Lung (tissue), 12 donors: ENCODE data around the gene LIPA. TPM values are rescaled to one million over a fixed set of nuclear protein-coding genes. Genes with fewer than 3 reads are reported as not detected.
"Not testable (repeated sequence)": the region's sequence is repeated elsewhere in the genome, so short reads cannot be mapped to it uniquely, and the experiment has no call there.

Source experiments
- ATAC-seq: fragments of 200-7000 bp; cut with Tn5 transposase; one replicate; pipeline ENCODE4 v1.9.1; 2020; ENCODE audit warnings: moderate number of reproducible peaks; ENCODE audit not compliant: insufficient read depth, low FRiP score
- DNase-seq, 3 donors: peaks; one replicate each; pipeline ENCODE4 v3.0.0-alpha.2; 2013 to 2017
- H3K27ac ChIP-seq, 2 donors: one replicate each; pipeline ENCODE4 v1.5.1; 2013; ENCODE audit warnings: mild to moderate bottlenecking in 2 of 2, moderate library complexity in 2 of 2, control low read depth in 1 of 2, inconsistent platforms in 1 of 2, low read depth in 1 of 2, low read length in 1 of 2
- H3K27me3 ChIP-seq, 3 donors: one replicate each; pipeline ENCODE4 v1.5.1; 2013; ENCODE audit warnings: low read length in 2 of 3; ENCODE audit not compliant: control insufficient read depth in 3 of 3, insufficient read depth in 3 of 3
- H3K36me3 ChIP-seq, 4 donors: one replicate each; pipeline ENCODE4 v1.5.1; 2013; ENCODE audit warnings: low read length in 4 of 4, mild to moderate bottlenecking in 1 of 4, moderate library complexity in 1 of 4; ENCODE audit not compliant: control insufficient read depth in 4 of 4, insufficient read depth in 4 of 4
- H3K4me1 ChIP-seq, 5 donors: one replicate each; pipeline ENCODE4 v1.5.1; 2013; ENCODE audit warnings: low read length in 5 of 5, mild to moderate bottlenecking in 2 of 5, moderate library complexity in 1 of 5; ENCODE audit not compliant: control insufficient read depth in 5 of 5, insufficient read depth in 5 of 5
- H3K4me3 ChIP-seq: one replicate; pipeline ENCODE4 v1.5.1; 2013; ENCODE audit warnings: mild to moderate bottlenecking, control low read depth, moderate library complexity
- H3K9ac ChIP-seq, 2 donors: one replicate each; pipeline ENCODE4 v1.5.1; 2013; ENCODE audit warnings: low read length in 2 of 2, control low read depth in 1 of 2; ENCODE audit not compliant: insufficient read depth in 1 of 2
- H3K9me3 ChIP-seq, 4 donors: one replicate each; pipeline ENCODE4 v1.5.1; 2013; ENCODE audit warnings: low read length in 3 of 4, mild to moderate bottlenecking in 1 of 4, moderate library complexity in 1 of 4; ENCODE audit not compliant: control insufficient read depth in 4 of 4, insufficient read depth in 3 of 4
- CTCF ChIP-seq: IDR thresholded peaks from 2 replicates; pipeline ENCODE4 v1.5.1; 2012; ENCODE audit warnings: mild to moderate bottlenecking; ENCODE audit errors: control extremely low read depth, extremely low read depth
- WGBS, 2 donors: extraction: QIAGEN DNeasy Blood & Tissue Kit; methylation state at CpG; one replicate each; pipeline ENCODE4 v1.1.7; 2013; 5-methylcytosine and 5-hydroxymethylcytosine counted together
- polyA plus RNA-seq, 2 donors: library from polyadenylated mRNA; stranded (reverse); fragments of 200-250 nt; gene quantifications; one replicate each; pipeline ENCODE4 v1.2.1, GENCODE V29; 2013
- total RNA-seq, 2 donors: library from RNA; depleted of rRNA in 1 of 2; stranded (reverse); fragments of >200 nt in 1 of 2; gene quantifications; one replicate each; pipeline ENCODE4 v1.2.1, GENCODE V29; 2014 to 2021
- donor health status: control.
- donor health status: control.
- donor health status: Bipolar disorder and iron deficiency.
- donor health status: healthy.
- donor health status: DM: yes; HTN: yes; CAD: no.

The LIPA gene
- total and polyA plus RNA-seq, 4 donors: 24.0 to 140 (median 71.7) TPM

DNA sequence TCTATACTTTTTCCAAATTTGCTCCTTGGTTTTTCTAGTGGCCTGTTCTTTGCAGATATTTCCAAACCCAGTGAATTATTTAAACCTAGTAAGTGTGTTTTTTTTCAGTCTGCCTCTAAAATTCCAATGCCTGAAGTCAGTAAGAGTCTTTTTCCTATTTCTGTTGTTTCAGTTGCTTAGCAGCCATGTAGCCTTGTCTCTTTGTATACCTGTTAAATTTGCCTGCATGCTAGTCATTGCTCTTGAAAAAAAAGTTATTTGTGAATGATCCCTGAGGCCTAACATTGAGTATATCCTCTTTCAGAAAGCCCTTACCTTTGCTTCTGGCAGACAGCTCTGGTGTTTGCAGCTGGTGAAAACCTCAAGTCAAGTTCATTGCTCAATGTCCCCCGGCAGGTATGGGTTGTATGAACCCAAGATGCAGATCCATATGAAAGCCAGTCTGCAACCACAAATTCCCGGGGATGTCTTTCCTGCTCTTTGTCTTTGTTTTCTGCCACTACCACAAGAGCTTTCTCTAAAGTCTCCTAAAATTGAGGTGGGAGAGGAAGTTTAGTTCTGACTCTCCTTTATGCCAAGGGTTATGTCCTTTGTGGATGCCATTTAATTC, 80.2 kb downstream of the LIPA start:
- WGBS, 2 donors: 74 to 80% methylated on average over 2 of the region's 2 CpGs
- Histone ChIP-seq H3K4me1 (no peaks in the 10 kb centered on the region), H3K27ac (no peak overlapping the region), H3K4me3 (no peak overlapping the region), H3K27me3 (no peaks in the 10 kb centered on the region), H3K9me3 (no peaks in the 10 kb centered on the region), H3K9ac (no peak overlapping the region), H3K36me3 (no peaks in the 10 kb centered on the region)
- no peak for DNase-seq
- TF ChIP-seq CTCF: no peak
- ATAC-seq: no peak

DNA sequence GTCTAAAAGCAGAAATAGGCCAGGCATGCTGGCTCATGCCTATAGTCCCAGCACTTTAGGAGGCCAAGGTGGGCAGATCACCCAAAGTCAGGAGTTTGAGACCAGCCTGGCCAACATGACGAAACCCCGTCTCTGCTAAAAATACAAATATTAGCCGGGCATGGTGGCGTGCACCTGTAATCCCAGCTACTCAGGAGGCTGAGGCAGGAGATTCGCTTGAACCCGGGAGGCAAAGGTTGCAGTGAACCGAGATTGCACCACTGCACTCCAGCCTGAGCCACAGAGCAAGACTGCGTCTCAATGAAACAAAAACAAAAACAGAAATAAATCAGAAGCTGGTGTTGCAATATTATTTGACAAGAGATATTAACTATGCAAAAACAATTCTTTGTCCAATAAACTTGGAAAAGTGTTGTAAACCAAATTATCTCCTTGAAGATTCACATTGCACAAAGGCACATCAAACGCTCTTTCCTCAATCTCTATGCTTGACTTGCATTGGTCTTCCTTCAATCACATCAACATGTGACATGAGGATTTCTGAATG, 83.1 kb downstream of the LIPA start:
- H3K9ac ChIP-seq, H3K36me3 ChIP-seq, DNase-seq, H3K9me3 ChIP-seq, ATAC-seq, H3K4me3 ChIP-seq, H3K27ac ChIP-seq, H3K27me3 ChIP-seq, H3K4me1 ChIP-seq: not testable (repeated sequence)
- 86 to 87% methylated on average over 9 of the region's 9 CpGs for WGBS, 2 donors

DNA sequence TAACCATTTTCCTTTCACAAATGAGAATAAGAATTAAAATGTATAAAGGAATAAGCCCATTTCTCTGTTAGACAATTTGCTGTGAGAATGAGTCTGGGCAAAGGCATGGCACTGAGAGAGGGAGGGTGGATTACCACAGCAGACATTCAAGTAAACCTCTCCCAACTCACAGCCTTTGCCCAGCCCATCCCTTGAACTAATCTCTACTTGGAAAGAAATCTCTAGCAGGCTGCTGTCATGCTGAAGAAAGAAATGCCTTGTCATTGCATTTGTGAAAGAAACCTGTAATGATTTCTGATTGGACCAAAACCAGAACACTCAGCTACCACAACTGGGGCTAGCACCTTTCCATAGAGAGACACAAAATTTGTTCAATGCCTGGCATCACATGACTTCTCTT, 83.7 kb downstream of the LIPA start:
- Histone ChIP-seq H3K27ac (no peak overlapping the region), H3K4me1 (no peaks in the 10 kb centered on the region), H3K9me3 (no peaks in the 10 kb centered on the region), H3K27me3 (peaks cover 0 to 2% (median 0%) of the 10 kb centered on the region in 3 donors), H3K4me3 (no peak overlapping the region), H3K36me3 (no peaks in the 10 kb centered on the region), H3K9ac (no peak overlapping the region)
- ATAC-seq: no peak
- DNase-seq: no peak
- no peak for TF ChIP-seq CTCF

DNA sequence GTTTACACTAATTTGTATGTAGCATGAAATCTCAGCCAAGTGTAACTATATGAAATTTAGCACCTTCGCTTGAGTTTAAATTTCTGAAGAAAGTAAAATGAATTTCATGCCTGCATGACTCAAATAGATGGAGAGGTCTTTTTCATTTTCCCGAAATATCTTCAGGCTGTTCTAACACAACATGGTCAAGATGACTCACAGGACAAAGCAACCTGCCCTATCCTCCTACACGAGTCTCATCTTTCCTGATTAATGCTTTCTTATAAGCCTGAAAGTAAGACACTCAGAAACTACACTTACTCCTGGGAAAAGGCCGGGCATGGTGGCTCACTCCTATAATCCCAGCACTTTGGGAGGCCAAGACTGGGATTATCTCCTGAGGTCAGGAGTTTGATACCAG, 85.7 kb downstream of the LIPA start:
- Histone ChIP-seq H3K4me1 (no peaks in the 10 kb centered on the region), H3K27ac (no peak overlapping the region), H3K9me3 (no peaks in the 10 kb centered on the region), H3K4me3 (no peak overlapping the region), H3K27me3 (peaks cover 0 to 2% (median 0%) of the 10 kb centered on the region in 3 donors), H3K36me3 (no peaks in the 10 kb centered on the region), H3K9ac (no peak overlapping the region)
- DNase-seq: no peak
- TF ChIP-seq CTCF: no peak
- WGBS, 2 donors: 93 to 97% methylated on average over 4 of the region's 4 CpGs
- no peak for ATAC-seq
